ENCODE results near the gene AQP10. TPM values are rescaled to one million over a fixed set of nuclear protein-coding genes. Genes with fewer than 3 reads are reported as not detected.
A peak's percentile ranks its signal among the peaks of the same experiment; 100 is the strongest.

The AQP10 gene
- total and polyA plus RNA-seq, 4 experiments from 2014 or later = not detected

DNA sequence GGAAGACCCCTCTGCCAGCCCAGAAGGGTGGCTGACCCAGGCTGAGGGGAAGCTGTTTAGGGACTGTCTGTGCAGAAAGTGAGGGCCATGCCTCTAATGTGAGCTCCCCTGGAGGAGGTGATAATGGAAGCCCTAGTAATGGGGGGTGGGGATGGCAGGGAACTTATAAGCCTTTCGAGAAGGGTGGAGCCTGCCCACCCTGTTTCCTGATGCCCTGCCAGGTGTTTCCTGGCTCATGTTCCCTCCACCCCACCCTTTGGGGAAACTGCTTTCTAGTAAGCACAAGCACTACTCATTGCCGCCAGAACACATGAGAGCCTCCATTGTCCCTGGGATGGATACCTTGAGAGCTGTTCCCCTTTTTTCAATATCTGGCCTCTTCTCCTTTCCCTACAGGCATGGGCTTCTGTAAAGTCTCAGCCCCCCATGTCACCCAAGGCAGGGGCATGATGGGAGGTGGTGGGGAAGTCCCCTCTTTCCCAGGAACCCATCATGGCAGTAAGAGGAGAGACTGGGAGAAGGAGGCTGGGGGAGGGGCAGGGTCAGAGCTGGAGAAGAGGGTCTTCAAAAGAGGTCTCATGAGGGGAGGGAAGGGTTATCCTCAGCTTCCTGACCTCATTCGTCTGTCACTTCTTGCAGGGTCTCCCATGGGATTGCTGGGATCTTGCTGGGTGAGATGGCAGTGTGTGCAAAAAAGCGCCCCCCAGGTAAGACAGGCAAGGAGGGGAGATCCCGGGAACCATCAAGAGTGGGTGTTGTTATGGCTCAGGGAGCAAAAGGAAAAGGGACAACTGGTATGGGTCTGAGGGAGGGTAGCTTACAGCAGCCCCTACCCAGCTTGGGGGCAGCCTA lies 6.8 kb downstream of the AQP10 start:
- Histone ChIP-seq H3K4me1 (ENCODE audit: insufficient read depth, low read length) (peaks cover 68% of the 10 kb centered on the region), H3K27ac (ENCODE audit: low read depth, low read length) (peak overlapping the region; percentile 89), H3K27me3 (ENCODE audit: insufficient read depth, low read length) (no peaks in the 10 kb centered on the region), H3K9me3 (ENCODE audit: control insufficient read depth in 1 of 2, low read length in 2 of 2) (no peaks in the 10 kb centered on the region), H3K36me3 (ENCODE audit: insufficient read depth, low read length) (peaks cover 29% of the 10 kb centered on the region), H3K4me3 (ENCODE audit: low read length in 2 of 2) (peak overlapping the region; percentile 66 to 90)
- no peaks in the 10 kb centered on the region for H3K27me3 Mint-ChIP-seq
- ChIA-PET POLR2A (ENCODE audit: partially characterized antibody) (interaction anchor here (0.9 to 17.5 kb wide), 20 partner anchors 16 to 628 kb away, joined by 3 to 728 read pairs (median 4); partner anchors contain the start of genes HAX1, IL6R, PBXIP1 and UBAP2L), CTCF (ENCODE audit: partially characterized antibody) (interaction anchor here (1.1 to 17.1 kb wide), 10 partner anchors 8 to 141 kb away, joined by 3 to 543 read pairs (median 6); no protein-coding TSS in a partner anchor)
- peak overlapping the region; percentile 86 to 98 (median 95) for H3K27ac Mint-ChIP-seq
- H3K4me3 Mint-ChIP-seq = peak overlapping the region; percentile 91 to 99 (median 98)
- H3K36me3 Mint-ChIP-seq = peaks cover 28 to 48% of the 10 kb centered on the region in 2 donors
- peak in 4 of 5 donors; percentile 31 to 69 (median 47) for DNase-seq
- no peaks in the 10 kb centered on the region for H3K9me3 Mint-ChIP-seq
- intact Hi-C loops (cut with micrococcal nuclease) = loop anchor here (1.0 to 10.0 kb wide), 4 partner anchors 15 to 405 kb away; partner anchors contain the start of genes GATAD2B, UBAP2L and UBE2Q1
- H3K4me1 Mint-ChIP-seq = peaks cover 39 to 77% (median 53%) of the 10 kb centered on the region in 4 donors

DNA sequence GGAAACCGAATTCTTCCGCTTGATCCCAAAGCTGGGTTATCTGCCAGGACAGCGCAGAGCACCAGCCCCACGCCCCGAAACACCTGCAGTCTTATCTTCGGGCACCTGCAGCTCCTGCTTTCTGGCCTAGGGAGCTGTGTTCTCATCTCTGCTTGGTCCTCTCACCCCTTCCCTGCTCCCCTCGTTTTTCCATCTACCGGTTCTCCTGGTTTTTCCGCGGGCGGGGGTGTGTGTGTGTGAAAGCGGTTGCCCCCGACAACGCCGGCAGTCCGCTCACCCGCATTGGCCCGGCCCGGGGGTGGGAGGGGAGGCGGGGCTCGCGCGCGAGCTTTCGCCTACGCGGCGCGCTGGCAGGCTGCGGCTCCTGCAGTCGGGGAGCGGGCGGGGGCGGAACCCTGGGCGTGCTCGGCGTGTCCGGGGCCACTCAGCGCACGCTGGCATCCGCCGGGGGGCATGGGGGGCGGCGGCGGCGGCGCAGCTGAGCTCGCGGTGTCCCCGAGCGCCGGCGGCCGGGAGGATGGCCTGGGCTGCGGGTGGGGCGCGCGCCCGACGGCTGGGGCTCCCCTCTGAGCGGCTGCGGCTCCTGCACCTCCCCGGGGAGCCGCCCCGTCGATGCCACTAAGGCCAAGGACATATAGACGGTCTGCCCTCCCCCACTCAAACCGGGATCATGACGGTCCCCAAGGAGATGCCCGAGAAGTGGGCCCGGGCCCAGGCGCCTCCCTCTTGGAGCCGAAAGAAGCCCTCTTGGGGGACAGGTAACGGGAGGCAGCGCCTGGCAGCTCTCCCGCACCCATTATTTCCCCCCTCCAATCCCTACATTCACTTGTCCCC lies 7.6 kb downstream of the AQP10 start:
- Mint-ChIP-seq H3K9me3 (no peaks in the 10 kb centered on the region), H3K4me1 (peaks cover 41 to 82% (median 58%) of the 10 kb centered on the region in 4 donors), H3K36me3 (peaks cover 33 to 54% of the 10 kb centered on the region in 2 donors), H3K4me3 (peak overlapping the region; percentile 91 to 99 (median 98)), H3K27me3 (no peaks in the 10 kb centered on the region), H3K27ac (peak overlapping the region; percentile 86 to 98 (median 95))
- H3K27me3 ChIP-seq (ENCODE audit: insufficient read depth, low read length) = no peaks in the 10 kb centered on the region
- H3K4me1 ChIP-seq (ENCODE audit: insufficient read depth, low read length) = peaks cover 71% of the 10 kb centered on the region
- peak; percentile 82 to 90 (median 86) for DNase-seq
- POLR2A ChIA-PET (ENCODE audit: partially characterized antibody) = interaction anchor here (0.9 to 17.5 kb wide), 20 partner anchors 16 to 337 kb away, joined by 3 to 728 read pairs (median 4); partner anchors contain the start of genes HAX1, IL6R and UBAP2L
- CTCF ChIA-PET (ENCODE audit: partially characterized antibody) = interaction anchor here (1.1 to 17.1 kb wide), 10 partner anchors 7 to 136 kb away, joined by 4 to 543 read pairs (median 6); partner anchors contain the start of gene IL6R
- H3K27ac ChIP-seq (ENCODE audit: low read depth, low read length) = peak overlapping the region; percentile 89
- peaks cover 31% of the 10 kb centered on the region for H3K36me3 ChIP-seq (ENCODE audit: insufficient read depth, low read length)
- H3K9me3 ChIP-seq (ENCODE audit: control insufficient read depth in 1 of 2, low read length in 2 of 2) = no peaks in the 10 kb centered on the region
- peak overlapping the region; percentile 66 to 90 for H3K4me3 ChIP-seq (ENCODE audit: low read length in 2 of 2)
- intact Hi-C loops (cut with micrococcal nuclease) = loop anchor here (1.0 to 10.0 kb wide), 5 partner anchors 14 to 406 kb away; partner anchors contain the start of genes GATAD2B, IL6R, UBAP2L and UBE2Q1

DNA sequence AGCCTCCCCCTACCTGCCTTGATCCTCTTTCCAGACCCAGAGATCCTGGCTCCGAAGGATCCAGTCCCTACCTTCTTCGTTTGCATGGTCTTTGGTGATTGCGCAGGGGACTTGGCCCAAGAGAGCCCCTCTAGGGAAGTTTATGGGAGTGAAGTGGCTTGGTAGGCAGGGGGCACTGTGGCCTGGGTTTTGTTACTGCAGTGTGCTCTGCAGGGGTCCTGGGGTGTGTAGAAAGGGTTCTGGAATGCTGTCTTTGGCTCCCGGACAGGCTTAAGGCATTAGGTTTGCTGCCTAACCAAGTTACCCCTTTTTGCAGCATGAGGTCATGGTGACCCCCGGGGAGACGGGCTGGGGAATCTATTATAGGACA lies 8.2 kb downstream of the AQP10 start:
- H3K27ac Mint-ChIP-seq = peak overlapping the region; percentile 86 to 95 (median 93)
- Histone ChIP-seq H3K36me3 (ENCODE audit: insufficient read depth, low read length) (peaks cover 35% of the 10 kb centered on the region), H3K4me1 (ENCODE audit: insufficient read depth, low read length) (peaks cover 73% of the 10 kb centered on the region), H3K27ac (ENCODE audit: low read depth, low read length) (peak overlapping the region; percentile 89), H3K4me3 (ENCODE audit: low read length in 2 of 2) (peak overlapping the region; percentile 66), H3K9me3 (ENCODE audit: control insufficient read depth in 1 of 2, low read length in 2 of 2) (no peaks in the 10 kb centered on the region), H3K27me3 (ENCODE audit: insufficient read depth, low read length) (no peaks in the 10 kb centered on the region)
- peak overlapping the region; percentile 86 to 98 (median 89) for H3K4me3 Mint-ChIP-seq
- ChIA-PET POLR2A (ENCODE audit: partially characterized antibody) (interaction anchor here (1.0 to 17.5 kb wide), 12 partner anchors 15 to 338 kb away, joined by 3 to 728 read pairs (median 4); partner anchors contain the start of genes IL6R and UBAP2L), CTCF (ENCODE audit: partially characterized antibody) (interaction anchor here (0.7 to 17.1 kb wide), 8 partner anchors 6 to 147 kb away, joined by 4 to 543 read pairs (median 8); partner anchors contain the start of gene IL6R)
- DNase-seq = peak in 1 of 5 donors; percentile 13
- peaks cover 44 to 87% (median 63%) of the 10 kb centered on the region in 4 donors for H3K4me1 Mint-ChIP-seq
- H3K27me3 Mint-ChIP-seq = no peaks in the 10 kb centered on the region
- no peaks in the 10 kb centered on the region for H3K9me3 Mint-ChIP-seq
- H3K36me3 Mint-ChIP-seq = peaks cover 37 to 59% of the 10 kb centered on the region in 2 donors
- intact Hi-C loops (cut with micrococcal nuclease) = loop anchor here (1.0 to 10.0 kb wide), 4 partner anchors 14 to 407 kb away; partner anchors contain the start of genes GATAD2B, IL6R and UBE2Q1

DNA sequence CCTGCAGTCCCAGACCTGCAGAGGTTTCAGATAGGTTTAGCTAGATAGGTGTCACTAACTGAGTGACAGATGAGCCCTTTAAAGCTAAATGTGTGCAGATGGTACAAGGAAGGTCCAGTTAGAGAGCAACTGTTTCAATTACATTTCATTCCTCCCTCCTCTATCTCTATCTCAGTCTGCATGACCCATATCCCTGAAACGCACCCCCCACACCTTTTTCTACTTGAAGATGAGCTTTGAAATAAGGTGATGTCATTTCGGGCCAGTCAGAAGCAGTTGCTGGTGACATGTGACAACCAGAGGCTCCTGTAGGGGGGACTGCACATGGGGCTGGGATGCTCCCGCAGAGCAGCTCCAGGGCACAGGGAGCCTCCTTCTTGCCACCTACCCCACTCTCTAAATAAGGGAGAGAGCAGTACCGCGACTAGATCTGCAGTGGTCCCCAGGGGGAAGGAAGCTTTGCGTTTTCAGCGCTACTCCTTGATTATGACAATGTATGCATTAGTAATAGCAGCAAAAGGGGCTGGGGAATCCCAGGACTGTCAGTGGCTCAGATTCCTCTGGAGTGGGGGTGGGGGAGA lies 8.7 kb downstream of the AQP10 start:
- intact Hi-C loops (cut with micrococcal nuclease) = loop anchor here (1.0 to 10.0 kb wide), 4 partner anchors 13 to 407 kb away; partner anchors contain the start of genes GATAD2B, IL6R and UBE2Q1
- peak in 2 of 5 donors; percentile 17 to 78 for DNase-seq
- H3K27me3 ChIP-seq (ENCODE audit: insufficient read depth, low read length) = no peaks in the 10 kb centered on the region
- no peaks in the 10 kb centered on the region for H3K9me3 Mint-ChIP-seq
- H3K4me1 ChIP-seq (ENCODE audit: insufficient read depth, low read length) = peaks cover 73% of the 10 kb centered on the region
- peak overlapping the region; percentile 66 for H3K4me3 ChIP-seq (ENCODE audit: low read length in 2 of 2)
- peak overlapping the region; percentile 89 for H3K27ac ChIP-seq (ENCODE audit: low read depth, low read length)
- H3K4me3 Mint-ChIP-seq = peak overlapping the region; percentile 86 to 98 (median 89)
- ChIA-PET CTCF (ENCODE audit: partially characterized antibody) (interaction anchor here (0.7 to 17.1 kb wide), 9 partner anchors 6 to 147 kb away, joined by 3 to 543 read pairs (median 6); partner anchors contain the start of gene IL6R), POLR2A (ENCODE audit: partially characterized antibody) (interaction anchor here (1.0 to 17.5 kb wide), 9 partner anchors 14 to 338 kb away, joined by 3 to 728 read pairs (median 5); partner anchors contain the start of gene IL6R)
- H3K36me3 ChIP-seq (ENCODE audit: insufficient read depth, low read length) = peaks cover 40% of the 10 kb centered on the region
- no peaks in the 10 kb centered on the region for H3K27me3 Mint-ChIP-seq
- peaks cover 45 to 87% (median 66%) of the 10 kb centered on the region in 4 donors for H3K4me1 Mint-ChIP-seq
- peak overlapping the region; percentile 86 to 95 (median 93) for H3K27ac Mint-ChIP-seq
- H3K36me3 Mint-ChIP-seq = peaks cover 41 to 64% of the 10 kb centered on the region in 2 donors
- no peaks in the 10 kb centered on the region for H3K9me3 ChIP-seq (ENCODE audit: control insufficient read depth in 1 of 2, low read length in 2 of 2)

DNA sequence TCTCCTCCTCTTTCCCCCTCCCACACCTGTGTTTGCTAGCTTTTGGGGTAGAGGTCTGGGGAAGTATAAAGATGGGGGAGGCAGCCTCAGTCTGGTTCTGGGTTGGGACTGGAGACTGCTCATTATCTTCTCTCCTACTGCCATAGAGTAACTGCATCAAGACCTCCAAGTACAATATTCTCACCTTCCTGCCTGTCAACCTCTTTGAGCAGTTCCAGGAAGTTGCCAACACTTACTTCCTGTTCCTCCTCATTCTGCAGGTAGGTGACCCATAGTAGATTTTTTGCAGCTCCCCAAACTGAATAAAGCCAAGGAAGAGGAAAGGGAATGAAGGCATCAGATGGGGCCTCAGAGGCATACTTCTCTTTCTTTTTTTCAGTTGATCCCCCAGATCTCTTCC lies 9.8 kb downstream of the AQP10 start:
- intact Hi-C loops (cut with micrococcal nuclease) = no loop called here
- H3K27me3 ChIP-seq (ENCODE audit: insufficient read depth, low read length) = no peaks in the 10 kb centered on the region
- H3K4me1 ChIP-seq (ENCODE audit: insufficient read depth, low read length) = peaks cover 84% of the 10 kb centered on the region
- peaks cover 48 to 66% of the 10 kb centered on the region in 2 donors for H3K36me3 Mint-ChIP-seq
- no peaks in the 10 kb centered on the region for H3K9me3 Mint-ChIP-seq
- H3K27ac ChIP-seq (ENCODE audit: low read depth, low read length) = peak overlapping the region; percentile 89
- ChIA-PET POLR2A (ENCODE audit: partially characterized antibody) (interaction anchor here (1.7 to 17.5 kb wide), 3 partner anchors 13 to 133 kb away, joined by 6 to 728 read pairs (median 107); partner anchors contain the start of gene IL6R), CTCF (ENCODE audit: partially characterized antibody) (interaction anchor here (1.3 to 17.1 kb wide), 5 partner anchors 19 to 148 kb away, joined by 3 to 543 read pairs (median 10); partner anchors contain the start of gene IL6R)
- DNase-seq = peak in 1 of 5 donors; percentile 24
- peak overlapping the region; percentile 70 to 90 (median 86) for H3K27ac Mint-ChIP-seq
- no peaks in the 10 kb centered on the region for H3K9me3 ChIP-seq (ENCODE audit: control insufficient read depth in 1 of 2, low read length in 2 of 2)
- peak overlapping the region in 1 of 2 donors; percentile 66 for H3K4me3 ChIP-seq (ENCODE audit: low read length in 2 of 2)
- peaks cover 45% of the 10 kb centered on the region for H3K36me3 ChIP-seq (ENCODE audit: insufficient read depth, low read length)
- H3K4me1 Mint-ChIP-seq = peaks cover 49 to 92% (median 74%) of the 10 kb centered on the region in 4 donors
- peak overlapping the region; percentile 86 to 98 (median 89) for H3K4me3 Mint-ChIP-seq
- H3K27me3 Mint-ChIP-seq = no peaks in the 10 kb centered on the region
